ENCODE results near the gene AKT1S1. TPM values are rescaled to one million over a fixed set of nuclear protein-coding genes. Genes with fewer than 3 reads are reported as not detected.
"Not testable (repeated sequence)": the region's sequence is repeated elsewhere in the genome, so short reads cannot be mapped to it uniquely, and the experiment has no call there.

AKT1S1 gene
- polyA plus RNA-seq, 5 donors, result 26.9 to 49.1 (median 29.9) TPM

- no peak for DNase-seq
These were observed 37.4 kb downstream of the AKT1S1 start for GRCh38 chr19:49839713-49840112.

DNA sequence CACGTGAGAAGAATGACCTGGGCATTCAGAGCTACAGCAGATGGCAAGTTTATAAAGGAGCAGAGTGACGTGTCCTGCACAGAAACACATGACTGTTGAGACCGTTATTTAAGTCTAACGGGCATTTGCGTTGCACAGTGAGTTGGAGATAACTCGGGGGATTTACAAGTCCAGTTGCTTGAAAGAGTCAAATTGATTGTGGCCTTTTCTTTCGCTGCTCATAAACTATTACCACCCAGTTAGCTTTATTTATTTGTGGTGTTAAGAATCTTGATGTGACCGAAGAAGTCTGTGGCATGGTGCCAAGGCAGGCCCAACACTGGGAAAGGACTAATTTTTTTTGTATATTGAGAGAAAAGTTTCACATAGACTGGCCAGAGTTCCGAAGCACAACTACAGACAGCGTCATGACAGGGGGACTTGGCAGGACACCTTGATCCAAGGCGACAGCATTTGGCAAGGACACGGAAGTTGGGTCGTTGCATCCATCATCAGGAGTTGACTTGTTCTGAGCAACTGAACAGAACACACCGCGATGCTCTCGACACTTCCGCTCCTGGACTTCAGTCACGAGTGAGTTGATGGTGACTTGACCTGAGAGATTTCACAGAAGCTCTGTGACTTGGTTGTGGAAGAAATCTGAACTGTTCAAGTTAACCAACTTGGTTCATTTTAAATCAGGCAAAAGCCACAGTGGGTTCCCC, 38.1 kb downstream of the AKT1S1 start:
- no peak for DNase-seq

DNA sequence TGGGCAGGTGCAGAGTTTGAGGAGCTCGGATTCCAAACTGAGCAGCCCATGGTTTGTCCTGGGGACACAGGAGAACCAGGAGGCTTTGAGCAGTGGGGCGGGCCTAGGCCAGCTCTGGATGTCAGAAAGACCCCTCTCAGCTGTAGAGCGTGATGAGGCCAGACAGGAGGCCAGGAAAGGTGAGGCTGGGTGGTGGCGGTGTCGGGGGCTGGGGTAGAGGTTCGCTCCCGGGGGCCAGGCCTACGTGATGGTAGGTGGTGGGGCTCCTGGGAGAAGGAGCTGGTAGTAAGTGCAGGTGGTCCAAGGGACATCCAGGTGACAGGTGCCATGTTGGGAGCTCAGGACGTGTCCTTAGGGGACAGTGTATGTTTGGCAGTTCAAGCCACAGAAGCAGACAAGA, 39.7 kb downstream of the AKT1S1 start:
- DNase-seq, result no peak

DNA sequence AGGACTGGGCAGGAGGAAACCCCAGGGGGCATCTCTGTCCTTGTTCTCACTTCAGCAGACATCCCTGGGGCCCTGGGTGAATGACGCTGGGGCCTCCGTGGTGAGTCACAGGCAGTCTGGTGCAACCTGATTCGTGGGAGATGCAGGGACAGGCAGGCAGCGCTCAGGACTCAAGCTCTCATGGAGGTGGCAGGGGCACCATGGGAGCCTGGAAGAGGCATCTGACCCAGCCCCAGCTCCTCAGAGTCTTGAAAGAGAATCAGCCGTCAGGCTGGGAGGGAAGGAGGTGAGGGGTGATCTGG, 40.2 kb downstream of the AKT1S1 start:
- no peak for DNase-seq

DNA sequence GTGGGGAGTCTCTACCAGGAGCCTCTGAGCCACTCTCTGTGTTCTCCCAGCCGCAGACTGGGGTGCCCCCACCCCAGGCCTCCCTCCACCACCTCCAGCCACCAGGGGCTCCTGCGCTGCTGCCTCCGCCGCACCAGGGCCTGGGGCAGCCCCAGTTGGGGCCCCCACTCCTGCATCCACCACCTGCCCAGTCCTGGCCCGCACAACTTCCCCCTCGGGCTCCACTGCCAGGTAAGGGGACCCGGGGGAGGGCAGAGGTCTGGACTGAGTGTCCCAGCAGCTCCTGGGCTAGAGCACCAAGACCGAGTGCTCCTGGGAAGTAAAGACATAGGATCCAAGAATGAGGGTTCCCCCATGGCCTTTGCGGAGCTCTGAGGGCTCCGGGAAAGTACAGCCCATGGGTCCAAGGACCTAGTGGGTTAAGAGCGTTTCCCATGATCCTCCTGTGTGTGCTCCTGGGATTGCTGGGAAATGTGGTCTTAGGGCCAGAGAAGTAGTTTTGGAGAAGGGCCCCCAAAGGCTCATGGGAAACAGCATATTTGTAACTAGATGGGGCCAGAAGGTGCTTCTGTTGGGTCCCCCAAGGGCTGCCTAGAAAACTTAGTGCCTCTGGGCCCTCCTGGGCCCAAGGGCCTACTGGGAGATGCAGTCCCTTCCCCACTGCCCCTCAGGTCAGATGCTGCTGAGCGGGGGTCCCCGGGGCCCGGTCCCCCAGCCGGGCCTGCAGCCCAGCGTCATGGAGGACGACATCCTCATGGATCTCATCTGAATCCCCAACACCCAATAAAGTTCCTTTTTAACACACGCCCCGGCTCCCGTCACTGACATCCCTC, 40.8 kb downstream of the AKT1S1 start:
- no peak for DNase-seq

GRCh38 chr19:49835562-49835961, 41.6 kb downstream of the AKT1S1 start:
- no peak for DNase-seq

DNA sequence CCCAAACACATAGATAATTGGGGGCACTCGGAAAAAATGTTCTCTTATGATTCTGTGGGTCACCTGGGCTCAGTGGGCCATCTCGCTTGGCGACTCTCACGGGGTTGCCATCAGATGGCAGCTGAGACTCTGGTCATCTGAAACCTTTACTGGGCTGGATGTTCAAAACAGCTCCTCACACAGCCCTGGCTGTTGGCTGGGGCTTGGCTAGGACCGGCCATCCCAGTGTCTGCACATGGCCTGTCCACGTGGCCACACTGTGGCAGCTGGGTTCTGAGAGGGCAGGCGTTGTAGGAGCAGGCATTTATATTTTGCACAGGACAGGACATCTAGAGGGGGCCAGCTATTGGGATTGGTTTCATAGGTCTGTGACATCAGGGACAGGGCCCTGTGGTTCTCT, 43.6 kb downstream of the AKT1S1 start:
- DNase-seq, result no peak

GRCh38 chr19:49832556-49832955, 44.6 kb downstream of the AKT1S1 start:
- no peak for DNase-seq

GRCh38 chr19:49831592-49831991, 45.6 kb downstream of the AKT1S1 start:
- DNase-seq, result no peak

DNA sequence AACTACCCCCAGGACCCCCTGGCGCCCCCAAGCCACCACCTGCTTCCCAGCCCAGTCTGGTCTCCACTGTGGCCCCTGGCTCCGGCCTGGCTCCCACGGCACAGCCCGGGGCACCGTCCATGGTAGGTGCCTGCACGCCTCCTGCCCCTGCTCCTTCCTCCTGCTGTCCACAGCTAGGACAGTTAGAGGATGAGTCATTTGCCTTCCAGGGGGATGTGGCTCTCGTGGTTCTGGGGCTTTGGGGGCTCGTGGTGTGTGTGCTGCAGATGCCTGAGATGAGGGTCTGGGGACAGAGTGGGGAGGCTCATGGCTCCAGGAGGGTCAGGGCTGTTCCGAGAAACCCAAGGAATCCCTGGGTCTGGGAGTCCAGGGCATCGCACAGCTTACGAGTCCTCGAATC, 46.4 kb downstream of the AKT1S1 start:
- no peak for DNase-seq

DNA sequence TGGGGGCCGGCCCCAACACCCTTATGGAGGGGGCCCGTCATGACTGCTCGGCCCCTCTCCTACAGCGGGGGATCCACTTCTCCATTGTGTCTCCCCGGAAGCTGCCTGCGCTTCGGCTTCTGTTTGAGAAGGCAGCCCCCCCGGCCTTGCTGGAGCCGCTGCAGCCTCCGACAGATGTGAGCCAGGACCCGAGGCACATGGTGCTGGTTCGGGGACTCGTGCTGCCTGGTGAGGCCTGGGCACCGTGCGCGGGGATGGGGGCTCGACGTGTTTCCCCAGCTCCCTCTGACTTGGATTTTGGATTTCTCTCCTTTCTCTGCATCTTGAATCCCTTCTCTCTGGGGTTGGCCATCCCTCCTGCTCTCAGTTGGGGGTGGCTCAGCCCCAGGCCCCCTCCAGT, 47.4 kb downstream of the AKT1S1 start:
- no peak for DNase-seq

DNA sequence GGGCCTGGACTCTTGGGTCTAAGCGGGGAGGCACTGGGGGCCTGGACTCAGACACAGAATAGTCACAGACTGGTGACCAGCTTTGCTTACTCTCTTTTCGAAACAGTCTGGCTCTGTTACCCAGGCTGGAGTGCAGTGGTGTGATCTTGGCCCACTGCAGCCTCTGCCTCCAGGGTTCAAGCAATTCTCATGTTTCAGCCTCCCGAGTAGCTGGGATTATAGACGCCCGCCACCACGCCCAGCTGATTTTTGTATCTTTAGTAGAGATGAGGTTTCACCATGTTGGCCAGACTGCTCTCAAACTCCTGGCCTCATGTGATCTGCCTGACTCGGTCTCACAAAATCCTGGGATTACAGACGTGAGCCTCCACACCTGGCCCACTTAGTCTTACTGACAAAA, 48.0 kb downstream of the AKT1S1 start:
- DNase-seq, result no peak

- no peak for DNase-seq
These were observed 50.1 kb downstream of the AKT1S1 start for GRCh38 chr19:49827034-49827433.

DNA sequence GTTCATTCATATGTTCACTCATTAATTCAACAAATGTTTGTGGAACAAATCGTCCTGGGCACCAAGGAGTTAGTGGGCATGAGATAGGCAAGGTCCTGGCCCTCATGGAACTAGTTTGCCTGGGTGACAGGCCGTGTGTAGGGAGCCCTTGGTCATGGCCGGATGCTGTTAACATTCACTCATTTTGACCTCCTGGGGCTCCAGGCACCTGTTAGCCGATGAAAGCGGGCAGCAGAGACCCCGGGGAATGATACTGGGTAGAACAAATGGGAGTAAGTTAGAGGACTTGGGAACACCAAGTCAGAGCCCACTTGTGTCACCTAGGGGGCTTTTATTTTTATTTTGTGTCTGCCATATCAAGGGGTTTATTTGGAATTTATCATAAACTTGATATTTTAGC, 52.5 kb downstream of the AKT1S1 start:
- DNase-seq, result no peak

GRCh38 chr19:49823472-49823871, 53.7 kb downstream of the AKT1S1 start:
- DNase-seq, result no peak

DNA sequence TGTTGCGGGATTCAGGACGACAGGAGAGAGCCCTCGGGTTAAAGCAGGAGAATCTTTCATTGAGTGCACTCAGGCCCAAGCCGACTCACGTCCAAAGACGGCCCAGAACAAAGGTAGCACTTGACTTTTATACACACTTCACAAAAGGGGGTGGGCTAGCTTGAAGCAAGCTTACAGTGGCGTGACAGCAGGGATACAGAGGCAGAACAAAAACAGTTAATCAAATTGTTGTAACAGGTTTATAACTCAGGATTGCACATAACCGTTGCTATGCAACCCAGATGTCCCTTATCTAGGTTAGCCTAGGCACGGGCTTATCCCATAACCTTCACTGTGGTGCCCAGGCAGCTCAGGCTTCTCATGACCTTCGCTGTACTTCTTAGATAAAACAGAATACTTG, 57.0 kb downstream of the AKT1S1 start:
- DNase-seq, result no peak

DNA sequence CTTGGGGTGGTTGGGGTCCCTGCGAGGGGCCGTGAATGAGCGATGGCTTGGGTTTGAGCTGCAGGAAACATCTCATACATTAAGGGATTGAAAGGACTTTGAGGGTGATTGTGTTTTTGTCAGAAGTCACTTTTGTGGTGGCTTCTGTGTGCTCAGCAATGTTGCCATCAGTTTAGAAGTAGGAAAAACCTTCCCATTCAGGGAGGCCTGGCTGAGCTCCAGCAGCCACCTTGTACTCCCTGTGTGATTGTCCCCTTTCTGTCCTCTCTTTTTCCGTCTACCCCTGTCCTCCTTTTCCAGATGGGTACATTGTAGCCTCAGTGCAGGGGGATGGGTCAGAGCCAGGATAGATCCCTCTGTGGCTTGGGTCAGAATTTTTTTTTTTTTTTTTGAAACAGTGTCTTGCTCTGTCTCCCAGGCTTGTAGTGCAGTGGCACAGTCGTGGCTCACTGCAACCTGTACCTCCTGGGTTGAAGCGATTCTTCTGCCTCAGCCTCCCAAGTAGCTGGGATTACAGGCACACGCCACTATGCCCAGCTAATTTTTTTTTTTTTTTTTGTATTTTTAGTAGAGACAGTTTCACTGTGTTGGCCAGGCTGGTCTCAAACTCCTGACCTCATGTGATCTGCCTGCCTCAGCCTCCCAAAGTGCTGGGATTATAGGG, 57.6 kb downstream of the AKT1S1 start:
- not testable (repeated sequence) for DNase-seq

Other genes starting within 250 kb of the AKT1S1 start
- gene RRAS, start 237.2 kb downstream of the AKT1S1 start, polyA plus RNA-seq (ENCODE audit: insufficient read depth in 1 of 5, insufficient read length in 5 of 5, low replicate concordance in 1 of 5), result 10 to 100 TPM; 20.3 to 39.5 (median 24.7) TPM
- gene SCAF1, start 235.1 kb downstream of the AKT1S1 start, polyA plus RNA-seq (ENCODE audit: insufficient read depth in 1 of 5, insufficient read length in 5 of 5, low replicate concordance in 1 of 5), result 10 to 100 TPM; 18.4 to 45.0 (median 31.3) TPM
- gene IRF3, start 211.5 kb downstream of the AKT1S1 start, polyA plus RNA-seq (ENCODE audit: insufficient read depth in 1 of 5, insufficient read length in 5 of 5, low replicate concordance in 1 of 5), result 10 to 100 TPM; 48.9 to 87.5 (median 73.7) TPM
- 10 to 100 TPM; 20.2 to 34.8 (median 24.7) TPM for gene BCL2L12, start 211.4 kb downstream of the AKT1S1 start, polyA plus RNA-seq (ENCODE audit: insufficient read depth in 1 of 5, insufficient read length in 5 of 5, low replicate concordance in 1 of 5)
- gene PRMT1, start 200.1 kb downstream of the AKT1S1 start, polyA plus RNA-seq (ENCODE audit: insufficient read depth in 1 of 5, insufficient read length in 5 of 5, low replicate concordance in 1 of 5), result 100 to 1,000 TPM; 189 to 299 (median 236) TPM
- gene ADM5, start 187.8 kb downstream of the AKT1S1 start, polyA plus RNA-seq (ENCODE audit: insufficient read depth in 1 of 5, insufficient read length in 5 of 5, low replicate concordance in 1 of 5), result 1 to 10 TPM in 4 of 5 donors, under 1 TPM in 1; 0.76 to 2.8 (median 1.3) TPM
- 10 to 100 TPM; 24.3 to 34.0 (median 27.8) TPM for gene CPT1C, start 186.2 kb downstream of the AKT1S1 start, polyA plus RNA-seq (ENCODE audit: insufficient read depth in 1 of 5, insufficient read length in 5 of 5, low replicate concordance in 1 of 5)
- under 1 TPM; 0.16 to 0.36 (median 0.28) TPM for gene TSKS, start 114.0 kb downstream of the AKT1S1 start, polyA plus RNA-seq (ENCODE audit: insufficient read depth in 1 of 5, insufficient read length in 5 of 5, low replicate concordance in 1 of 5)
- gene AP2A1, start 110.4 kb downstream of the AKT1S1 start, polyA plus RNA-seq (ENCODE audit: insufficient read depth in 1 of 5, insufficient read length in 5 of 5, low replicate concordance in 1 of 5), result 10 to 100 TPM; 47.8 to 87.2 (median 57.3) TPM
- 10 to 100 TPM; 21.6 to 28.9 (median 27.2) TPM for gene FUZ, start 64.1 kb downstream of the AKT1S1 start, polyA plus RNA-seq (ENCODE audit: insufficient read depth in 1 of 5, insufficient read length in 5 of 5, low replicate concordance in 1 of 5)
- gene MED25, start 59.1 kb downstream of the AKT1S1 start, polyA plus RNA-seq (ENCODE audit: insufficient read depth in 1 of 5, insufficient read length in 5 of 5, low replicate concordance in 1 of 5), result 10 to 100 TPM; 45.4 to 63.8 (median 54.8) TPM
- gene PTOV1, start 26.2 kb downstream of the AKT1S1 start, polyA plus RNA-seq (ENCODE audit: insufficient read depth in 1 of 5, insufficient read length in 5 of 5, low replicate concordance in 1 of 5), result 100 to 1,000 TPM; 207 to 317 (median 259) TPM
- 10 to 100 TPM; 54.1 to 76.4 (median 59.0) TPM for gene PNKP, start 9.8 kb downstream of the AKT1S1 start, polyA plus RNA-seq (ENCODE audit: insufficient read depth in 1 of 5, insufficient read length in 5 of 5, low replicate concordance in 1 of 5)
- 10 to 100 TPM; 32.2 to 49.5 (median 48.3) TPM for gene TBC1D17, start 347 bp upstream of the AKT1S1 start, polyA plus RNA-seq (ENCODE audit: insufficient read depth in 1 of 5, insufficient read length in 5 of 5, low replicate concordance in 1 of 5)
- gene IL4I1, start 19.5 kb upstream of the AKT1S1 start, polyA plus RNA-seq (ENCODE audit: insufficient read depth in 1 of 5, insufficient read length in 5 of 5, low replicate concordance in 1 of 5), result 1 to 10 TPM; 1.0 to 2.1 (median 1.5) TPM
- gene ATF5, start 51.9 kb upstream of the AKT1S1 start, polyA plus RNA-seq (ENCODE audit: insufficient read depth in 1 of 5, insufficient read length in 5 of 5, low replicate concordance in 1 of 5), result 10 to 100 TPM; 20.8 to 38.5 (median 22.9) TPM
- gene NUP62, start 52.1 kb upstream of the AKT1S1 start, polyA plus RNA-seq (ENCODE audit: insufficient read depth in 1 of 5, insufficient read length in 5 of 5, low replicate concordance in 1 of 5), result 10 to 100 TPM; 52.9 to 69.1 (median 62.4) TPM
- gene SIGLEC11, start 83.8 kb upstream of the AKT1S1 start, polyA plus RNA-seq (ENCODE audit: insufficient read depth in 1 of 5, insufficient read length in 5 of 5, low replicate concordance in 1 of 5), result under 1 TPM; 0.23 to 0.97 (median 0.52) TPM
- 10 to 100 TPM; 36.4 to 45.5 (median 42.5) TPM for gene VRK3, start 148.0 kb upstream of the AKT1S1 start, polyA plus RNA-seq (ENCODE audit: insufficient read depth in 1 of 5, insufficient read length in 5 of 5, low replicate concordance in 1 of 5)
- 10 to 100 TPM; 13.2 to 15.7 (median 14.3) TPM for gene ZNF473, start 148.7 kb upstream of the AKT1S1 start, polyA plus RNA-seq (ENCODE audit: insufficient read depth in 1 of 5, insufficient read length in 5 of 5, low replicate concordance in 1 of 5)

Measured in right lung (tissue), 5 donors.